ENCODE results near the gene FAM184B. TPM values are rescaled to one million over a fixed set of nuclear protein-coding genes. Genes with fewer than 3 reads are reported as not detected.

Gene FAM184B
- total and polyA plus RNA-seq, 2 of the 4 experiments (the other 2 are of a cell fraction), result 0.07 to 0.18 TPM

DNA sequence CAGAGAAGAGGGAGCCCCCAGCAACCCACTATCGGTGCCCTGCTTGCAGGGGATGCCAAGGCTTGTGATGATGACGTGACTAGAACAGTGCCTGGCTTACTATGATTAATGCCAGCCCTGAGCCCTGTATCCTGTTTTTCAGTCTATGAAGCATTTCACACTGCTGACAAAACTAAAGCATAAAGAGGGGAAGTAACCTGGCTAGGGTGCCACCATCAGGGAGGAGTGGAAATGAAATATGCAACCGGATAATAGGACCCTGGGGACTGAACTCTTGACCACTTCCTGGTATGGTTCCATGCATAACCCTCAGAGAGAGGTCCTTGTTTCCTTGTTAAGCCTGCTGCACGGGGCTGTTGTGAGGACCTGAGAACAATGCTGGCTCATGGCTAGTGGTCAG lies 116.7 kb downstream of the FAM184B start:
- Histone ChIP-seq H4K5ac (ENCODE audit: low read depth, low read length) (no peak overlapping the region), H3K4me1 (ENCODE audit: control insufficient read depth, insufficient read depth, low read length) (no peaks in the 10 kb centered on the region), H3K79me1 (ENCODE audit: low read depth in 1 of 2, low read length in 2 of 2) (no peaks in the 10 kb centered on the region), H2AFZ (replicated peaks; ENCODE audit: low read length, poor library complexity) (no peak overlapping the region), H4K91ac (ENCODE audit: insufficient read depth, low read depth, low read length) (no peak overlapping the region), H3K9ac (ENCODE audit: low read depth, low read length) (no peak overlapping the region), H2BK120ac (ENCODE audit: low read depth, low read length) (no peak overlapping the region), H3K56ac (ENCODE audit: extremely low read depth, insufficient read depth, low read length) (no peak overlapping the region), H3K4me2 (ENCODE audit: low read depth, low read length) (no peak overlapping the region), H3K18ac (ENCODE audit: low read depth, low read length) (no peak overlapping the region), H3K4ac (ENCODE audit: low read depth, low read length) (no peak overlapping the region), H3K4me3 (ENCODE audit: insufficient read depth, low read depth, low read length) (no peak overlapping the region), H2BK15ac (ENCODE audit: low read depth, low read length) (no peak overlapping the region), H3K27me3 (ENCODE audit: control insufficient read depth, insufficient read depth, low read length) (peaks cover 2% of the 10 kb centered on the region; the same call in 1 of the 2 replicates), H3K23ac (ENCODE audit: low read depth, low read length) (no peak overlapping the region), H4K8ac (ENCODE audit: low read depth in 2 of 2, low read length in 2 of 2) (no peak overlapping the region), H2AK9ac (replicated peaks; ENCODE audit: low read depth, low read length, poor library complexity) (no peak overlapping the region), H4K20me1 (ENCODE audit: insufficient read depth, low read length) (no peaks in the 10 kb centered on the region), H2BK5ac (ENCODE audit: low read depth, low read length, poor library complexity, severe bottlenecking) (no peak overlapping the region), H3K14ac (replicated peaks; ENCODE audit: low read depth, low read length) (no peak overlapping the region), H3K9me3 (ENCODE audit: control insufficient read depth, insufficient read depth, low read length) (no peaks in the 10 kb centered on the region), H2BK20ac (ENCODE audit: low read depth, low read length) (no peak overlapping the region), H3K36me3 (ENCODE audit: control insufficient read depth, insufficient read depth, low read length) (no peaks in the 10 kb centered on the region), H3K9me1 (ENCODE audit: insufficient read depth, low read length) (no peaks in the 10 kb centered on the region), H2AK5ac (ENCODE audit: low read depth, low read length) (no peak overlapping the region), H3K27ac (ENCODE audit: insufficient read depth, low read length) (no peak overlapping the region)
- no peak for DNase-seq
- ChIA-PET CTCF (interaction anchor here (1.0 kb wide), 1 partner anchor 18 kb away, joined by 3 read pairs; no protein-coding TSS in a partner anchor), POLR2A (ENCODE audit: unreplicated experiment) (no interaction called here)
- 65% methylated on average over 2 of the region's 4 CpGs; no CpG with 5 or more reads in 1 of the 2 experiments for WGBS, 2 experiments (ENCODE audit: extremely low coverage in 2 of 2, insufficient read length in 1 of 2)
- no TSS peak for BruUV-seq (replicated peaks)
- intact Hi-C loops (cut with micrococcal nuclease), result no loop called here
- dilution Hi-C loops (cut with HindIII; ENCODE audit: low sequenced_read_pairs, unreplicated experiment), result no loop called here
- in situ Hi-C loops (cut with MboI; ENCODE audit: low sequenced_read_pairs), result no loop called here
- TF ChIP-seq, protein P1, sequence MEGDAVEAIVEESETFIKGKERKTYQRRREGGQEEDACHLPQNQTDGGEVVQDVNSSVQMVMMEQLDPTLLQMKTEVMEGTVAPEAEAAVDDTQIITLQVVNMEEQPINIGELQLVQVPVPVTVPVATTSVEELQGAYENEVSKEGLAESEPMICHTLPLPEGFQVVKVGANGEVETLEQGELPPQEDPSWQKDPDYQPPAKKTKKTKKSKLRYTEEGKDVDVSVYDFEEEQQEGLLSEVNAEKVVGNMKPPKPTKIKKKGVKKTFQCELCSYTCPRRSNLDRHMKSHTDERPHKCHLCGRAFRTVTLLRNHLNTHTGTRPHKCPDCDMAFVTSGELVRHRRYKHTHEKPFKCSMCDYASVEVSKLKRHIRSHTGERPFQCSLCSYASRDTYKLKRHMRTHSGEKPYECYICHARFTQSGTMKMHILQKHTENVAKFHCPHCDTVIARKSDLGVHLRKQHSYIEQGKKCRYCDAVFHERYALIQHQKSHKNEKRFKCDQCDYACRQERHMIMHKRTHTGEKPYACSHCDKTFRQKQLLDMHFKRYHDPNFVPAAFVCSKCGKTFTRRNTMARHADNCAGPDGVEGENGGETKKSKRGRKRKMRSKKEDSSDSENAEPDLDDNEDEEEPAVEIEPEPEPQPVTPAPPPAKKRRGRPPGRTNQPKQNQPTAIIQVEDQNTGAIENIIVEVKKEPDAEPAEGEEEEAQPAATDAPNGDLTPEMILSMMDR (conservative IDR thresholded peaks at IDR 0.05; ENCODE audit: low read depth, low read length), result no peak
- ATAC-seq (ENCODE audit: low read depth), result no peak
